K562 (cell line): ENCODE measurements around the gene TRIM71. TPM values are rescaled to one million over a fixed set of nuclear protein-coding genes. Genes with fewer than 3 reads are reported as not detected.
"Not testable (repeated sequence)": the region's sequence is repeated elsewhere in the genome, so short reads cannot be mapped to it uniquely, and the experiment has no call there.

Experiments used
- ATAC-seq: fragments of 200-7000 bp; cut with Tn5 transposase; 3 replicates; pipeline ENCODE4 v1.9.1; 2020; ENCODE audit warnings: moderate library complexity
- BruUV-seq: library from RNA; stranded (reverse); fragments of 400-500 nt; replicated peaks from 2 replicates; lab custom pipeline; 2021; lab: Mats Ljungman, UMichigan
- CTCF ChIA-PET: fragments of 300-600 bp; formaldehyde crosslinking; extraction: SDS; loops from one replicate; lab custom pipeline; 2021; ENCODE audit warnings: low intra/inter-chr PET ratio; lab: Yijun Ruan, JAX
- POLR2A ChIA-PET: fragments of 300-600, 350-650 bp; sonication (Branson Sonifier 250); formaldehyde crosslinking; extraction: SDS; loops from one replicate; lab custom pipeline; 2021; ENCODE audit warnings: antibody characterized with exemption, inconsistent platforms; lab: Yijun Ruan, JAX
- DNase-seq, 4 experiments: peaks; one replicate each; pipeline versions ENCODE4 v3.0.0 to v3.0.0-alpha.2; 2011 to 2018; ENCODE audit warnings: low spot score in 3 of 4, mixed read lengths in 3 of 4; ENCODE audit errors: extremely low read depth in 1 of 4
- FAIRE-seq: peaks from 2 replicates; lab custom pipeline; 2011; peaks lifted over from hg19 to GRCh38; lab: Jason Lieb, UNC
- H2AFZ ChIP-seq: 2 replicates; pipeline ENCODE4 v1.6.0; 2011; ENCODE audit warnings: low read depth, low read length, control low read depth, inconsistent platforms
- H3K27ac ChIP-seq: fragments of 200-600 bp; 3 replicates; pipeline ENCODE4 v1.8.0; 2011; ENCODE audit warnings: low read depth, mild to moderate bottlenecking, control low read depth, inconsistent platforms, low read length, moderate library complexity, mixed read lengths; ENCODE audit errors: extremely low read depth
- H3K27me3 ChIP-seq, 2 experiments: fragments of 300-600 bp in 1 of 2; 2 replicates in 1 of 2; 3 replicates in 1 of 2; pipeline versions ENCODE4 v1.6.0 to v1.8.0; 2011; ENCODE audit warnings: inconsistent platforms in 2 of 2, low read length in 2 of 2, mild to moderate bottlenecking in 1 of 2, mixed read lengths in 1 of 2, moderate library complexity in 1 of 2; ENCODE audit not compliant: control insufficient read depth in 2 of 2, insufficient read depth in 2 of 2
- H3K36me3 ChIP-seq: fragments of 300-600 bp; 3 replicates; pipeline ENCODE4 v1.8.0; 2011; ENCODE audit warnings: mild to moderate bottlenecking, low read length, inconsistent platforms; ENCODE audit not compliant: control insufficient read depth, insufficient read depth
- H3K4me1 ChIP-seq, 2 experiments: fragments of 200-600 bp in 1 of 2; replicated peaks in 1 of 2; 2 replicates in 1 of 2; 3 replicates in 1 of 2; pipeline versions ENCODE4 v1.5.1 to v1.8.0; 2011; ENCODE audit warnings: inconsistent platforms in 2 of 2, low read length in 2 of 2, mild to moderate bottlenecking in 1 of 2, mixed read lengths in 1 of 2, moderate library complexity in 1 of 2; ENCODE audit not compliant: control insufficient read depth in 2 of 2, insufficient read depth in 2 of 2
- H3K4me2 ChIP-seq: 2 replicates; pipeline ENCODE4 v1.6.1; 2011; ENCODE audit warnings: low read length, control low read depth, inconsistent platforms, mixed read lengths; ENCODE audit not compliant: insufficient read depth
- H3K4me3 ChIP-seq: fragments of 200-600 bp; sonication (generic), shearing (Covaris generic); 2 replicates; pipeline ENCODE4 v1.5.1; 2016; ENCODE audit warnings: control low read depth, inconsistent platforms
- H3K79me2 ChIP-seq: fragments of 200-600 bp; 3 replicates; pipeline ENCODE4 v1.8.0; 2011; ENCODE audit warnings: low read length, inconsistent platforms; ENCODE audit not compliant: control insufficient read depth, insufficient read depth
- H3K9ac ChIP-seq, 2 experiments: 2 replicates each; pipeline versions ENCODE4 v1.6.0 to v1.6.1; 2011; ENCODE audit warnings: low read depth in 2 of 2, low read length in 2 of 2, control low read depth in 1 of 2, inconsistent platforms in 1 of 2, mild to moderate bottlenecking in 1 of 2, mixed read lengths in 1 of 2; ENCODE audit not compliant: insufficient read depth in 1 of 2
- H3K9me1 ChIP-seq: one replicate; pipeline ENCODE4 v1.6.0; 2011; ENCODE audit warnings: inconsistent platforms, mild to moderate bottlenecking, low read length, moderate library complexity; ENCODE audit not compliant: control insufficient read depth, insufficient read depth
- H3K9me3 ChIP-seq: replicated peaks from 2 replicates; pipeline ENCODE4 v1.5.1; 2011; ENCODE audit warnings: low read depth, low read length, inconsistent platforms; ENCODE audit not compliant: control insufficient read depth, insufficient read depth
- H4K20me1 ChIP-seq: replicated peaks from 2 replicates; pipeline ENCODE4 v1.6.1; 2011; ENCODE audit warnings: low read length, inconsistent platforms, mixed read lengths; ENCODE audit not compliant: control insufficient read depth, insufficient read depth
- WGBS: fragments of 100-300 bp; shearing (Covaris generic); methylation state at CpG from one replicate; pipeline ENCODE4 v1.1.6; 2016; ENCODE audit warnings: low coverage, mixed read lengths; ENCODE audit not compliant: insufficient coverage; ENCODE audit errors: missing lambda C conversion rate; 5-methylcytosine and 5-hydroxymethylcytosine counted together
- in situ Hi-C: fragments of 300-500 bp; cut with MboI; formaldehyde crosslinking; loops from 4 replicates; pipeline ENCODE4 v1.15.0; 2018; ENCODE audit warnings: inconsistent platforms, mixed read lengths
- intact Hi-C: fragments of 100-400 bp; cut with micrococcal nuclease; formaldehyde crosslinking; loops from 2 replicates; pipeline ENCODE4 v1.14.2; 2022
- polyA plus RNA-seq, 8 experiments: library from polyadenylated mRNA; depleted of rRNA in 4 of 8; stranded (reverse) in 5 of 8; unstranded in 3 of 8; fragments of >200 nt; fragmentation: Nextera tagmentation in 2 of 8; fragmentation: Illumina TruSeq in 1 of 8; extraction: Ambion mirVana in 2 of 8; extraction: Trizol in 1 of 8; gene quantifications; 2 replicates each; pipeline versions ENCODE4 v1.2.1 to v1.2.3, GENCODE V29; 2011 to 2014; ENCODE audit warnings: inconsistent platforms in 1 of 8, missing spikeins in 1 of 8
- total RNA-seq, 7 experiments: library from RNA; depleted of rRNA in 6 of 7; stranded (reverse); fragments of >200 nt in 6 of 7; fragmentation: Illumina TruSeq in 2 of 7; extraction: Trizol in 2 of 7; gene quantifications; 2 replicates each; pipeline versions ENCODE4 v1.2.1 to v1.2.3, GENCODE V29; 2011 to 2021; ENCODE audit warnings: low replicate concordance in 1 of 7
- TF ChIP-seq, protein P1 (sequence below): sonication (generic); formaldehyde crosslinking; IDR thresholded peaks from 2 replicates; pipeline ENCODE4 v1.8.1; 2023; ENCODE audit warnings: mild to moderate bottlenecking, missing genetic modification reagents

The TRIM71 gene
- total and polyA plus RNA-seq, 9 of the 15 experiments (the other 6 are each of a cell fraction or from before 2014, with no cell fraction given) = 0.04 to 0.11 TPM; not detected in 7

DNA sequence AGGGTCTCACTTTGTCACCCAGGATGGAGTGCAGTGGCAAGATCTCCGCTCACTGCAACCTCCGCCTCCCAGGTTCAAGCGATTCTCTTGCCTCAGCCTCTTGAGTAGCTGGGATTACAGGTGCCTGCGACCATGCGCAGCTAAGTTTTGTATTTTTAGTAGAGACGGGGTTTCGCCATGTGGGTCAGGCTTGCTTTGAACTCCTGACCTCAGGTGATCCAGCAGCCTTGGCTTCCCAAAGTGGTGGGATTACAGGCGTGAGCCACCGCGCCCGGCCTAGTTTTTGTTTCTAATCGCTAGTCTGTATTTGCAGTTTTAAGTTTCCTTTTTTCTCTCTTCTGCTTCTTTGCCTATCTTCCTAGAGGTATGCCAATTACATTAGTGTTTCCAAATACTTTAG lies 127.8 kb downstream of the TRIM71 start:
- intact Hi-C loops = loop anchor here (5.0 to 10.0 kb wide), 3 partner anchors 107 to 289 kb away; no protein-coding TSS in a partner anchor
- H3K9ac ChIP-seq, DNase-seq, H3K79me2 ChIP-seq, H3K36me3 ChIP-seq, BruUV-seq, H2AFZ ChIP-seq, H4K20me1 ChIP-seq, H3K27ac ChIP-seq, CTCF ChIA-PET, H3K4me2 ChIP-seq, H3K4me3 ChIP-seq, H3K4me1 ChIP-seq, in situ Hi-C loops, H3K9me1 ChIP-seq, FAIRE-seq, H3K9me3 ChIP-seq, H3K27me3 ChIP-seq, ATAC-seq: not testable (repeated sequence)
- TF ChIP-seq, protein P1, sequence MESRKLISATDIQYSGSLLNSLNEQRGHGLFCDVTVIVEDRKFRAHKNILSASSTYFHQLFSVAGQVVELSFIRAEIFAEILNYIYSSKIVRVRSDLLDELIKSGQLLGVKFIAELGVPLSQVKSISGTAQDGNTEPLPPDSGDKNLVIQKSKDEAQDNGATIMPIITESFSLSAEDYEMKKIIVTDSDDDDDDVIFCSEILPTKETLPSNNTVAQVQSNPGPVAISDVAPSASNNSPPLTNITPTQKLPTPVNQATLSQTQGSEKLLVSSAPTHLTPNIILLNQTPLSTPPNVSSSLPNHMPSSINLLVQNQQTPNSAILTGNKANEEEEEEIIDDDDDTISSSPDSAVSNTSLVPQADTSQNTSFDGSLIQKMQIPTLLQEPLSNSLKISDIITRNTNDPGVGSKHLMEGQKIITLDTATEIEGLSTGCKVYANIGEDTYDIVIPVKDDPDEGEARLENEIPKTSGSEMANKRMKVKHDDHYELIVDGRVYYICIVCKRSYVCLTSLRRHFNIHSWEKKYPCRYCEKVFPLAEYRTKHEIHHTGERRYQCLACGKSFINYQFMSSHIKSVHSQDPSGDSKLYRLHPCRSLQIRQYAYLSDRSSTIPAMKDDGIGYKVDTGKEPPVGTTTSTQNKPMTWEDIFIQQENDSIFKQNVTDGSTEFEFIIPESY = 0 out of 2 replicates have a peak, but pooled peaks have one; percentile 23
- WGBS = 86% methylated on average over 11 of the region's 12 CpGs
- POLR2A ChIA-PET = interaction anchor here (0.6 kb wide), 1 partner anchor 853 kb away, joined by 4 read pairs; no protein-coding TSS in a partner anchor
